Measurements from ENCODE around the gene ACO1. TPM values are rescaled to one million over a fixed set of nuclear protein-coding genes. Genes with fewer than 3 reads are reported as not detected.

ACO1 gene
- total RNA-seq, 1 experiment from 2014 or later: 36.2 TPM

DNA sequence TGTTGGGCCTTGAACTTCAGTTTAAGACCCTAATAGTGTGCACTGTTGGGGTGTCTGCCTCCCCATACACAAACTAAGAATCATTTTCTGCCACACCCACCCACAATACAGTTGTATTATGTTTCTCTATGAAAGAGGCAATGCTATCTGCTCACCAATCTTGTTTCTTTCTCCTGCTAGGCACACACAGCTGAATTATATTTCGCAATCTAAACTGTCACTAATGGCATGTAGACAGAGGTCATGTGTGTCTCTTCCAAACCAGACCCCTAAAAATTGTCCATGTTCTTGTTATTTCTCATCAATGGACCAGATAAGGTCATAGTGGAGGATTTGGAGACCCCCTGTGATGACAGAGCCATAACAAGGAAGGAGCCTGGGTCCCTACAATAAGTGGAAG, 84.3 kb downstream of the ACO1 start:
- Histone ChIP-seq H3K27me3 (ENCODE audit: insufficient read depth, low read length) (no peaks in the 10 kb centered on the region), H3K9me2 (ENCODE audit: insufficient read depth) (no peaks in the 10 kb centered on the region), H3K4me2 (ENCODE audit: low read length) (no peak overlapping the region), H3K4me3 (replicated peaks in 1 of 2; ENCODE audit: low read depth in 1 of 2, low read length in 2 of 2) (no peak overlapping the region), H2AFZ (ENCODE audit: low read depth, low read length, poor library complexity, severe bottlenecking) (no peak overlapping the region), H3K9ac (ENCODE audit: low read length) (no peak overlapping the region), H3K79me2 (ENCODE audit: insufficient read depth, low read length) (no peaks in the 10 kb centered on the region), H3K27ac (ENCODE audit: low read depth, low read length) (no peak overlapping the region), H3K4me1 (ENCODE audit: control insufficient read depth in 1 of 2, insufficient read depth in 2 of 2, low read length in 2 of 2) (no peaks in the 10 kb centered on the region), H3K36me3 (ENCODE audit: control insufficient read depth in 1 of 2, insufficient read depth in 2 of 2, low read length in 2 of 2) (no peaks in the 10 kb centered on the region), H4K20me1 (ENCODE audit: insufficient read depth) (no peaks in the 10 kb centered on the region), H3K9me3 (ENCODE audit: control insufficient read depth in 1 of 2, insufficient read depth in 1 of 2, low read depth in 1 of 2, low read length in 2 of 2) (no peaks in the 10 kb centered on the region)
- ChIA-PET RAD21 (ENCODE audit: low non-redundant PET in 1 of 2, low total read pairs in 2 of 2, uncharacterized antibody in 2 of 2, unreplicated experiment in 2 of 2) (no interaction called here), CTCF (no interaction called here), POLR2A (no interaction called here)
- ATAC-seq (no peak), DNase-seq (ENCODE audit: low read depth, low spot score) (no peak)
- no TSS peak for BruUV-seq (replicated peaks)
- no peak for TF ChIP-seq ELF1 (IDR thresholded peaks at IDR 0.05; ENCODE audit: borderline replicate concordance, low read depth)
- TF ChIP-seq CEBPB (IDR thresholded peaks at IDR 0.05; ENCODE audit: low read depth): no peak
- no peak for TF ChIP-seq ZFX (IDR thresholded peaks at IDR 0.05)
- intact Hi-C loops (cut with micrococcal nuclease): no loop called here

DNA sequence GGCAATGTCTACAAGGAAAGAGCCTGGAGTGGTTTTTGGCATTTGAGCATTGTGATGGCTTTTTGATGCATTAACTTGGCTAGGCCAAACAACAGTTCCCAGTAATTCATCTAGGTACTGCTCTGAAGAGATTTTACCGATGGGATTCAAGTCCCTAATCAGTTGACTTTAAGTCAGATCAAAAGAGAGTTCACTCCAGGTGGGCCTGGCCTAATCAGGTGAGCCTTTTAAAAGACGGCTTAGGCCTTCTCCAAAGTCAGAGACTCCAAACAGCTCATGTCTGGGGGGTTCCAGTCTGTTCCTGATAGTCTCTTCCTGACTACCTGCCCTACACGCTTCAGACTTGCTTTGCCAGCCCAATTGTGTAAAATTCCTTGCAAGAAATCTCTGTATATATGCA, 87.9 kb downstream of the ACO1 start:
- Histone ChIP-seq H3K27ac (ENCODE audit: low read depth, low read length) (no peak overlapping the region), H3K9ac (ENCODE audit: low read length) (no peak overlapping the region), H3K79me2 (ENCODE audit: insufficient read depth, low read length) (no peaks in the 10 kb centered on the region), H3K27me3 (ENCODE audit: insufficient read depth, low read length) (no peaks in the 10 kb centered on the region), H2AFZ (ENCODE audit: low read depth, low read length, poor library complexity, severe bottlenecking) (no peak overlapping the region), H3K4me1 (ENCODE audit: control insufficient read depth in 1 of 2, insufficient read depth in 2 of 2, low read length in 2 of 2) (no peaks in the 10 kb centered on the region), H3K36me3 (ENCODE audit: control insufficient read depth in 1 of 2, insufficient read depth in 2 of 2, low read length in 2 of 2) (peaks cover 0 to 4% of the 10 kb centered on the region in 2 experiments; a peak in 1 of 4 replicates), H4K20me1 (ENCODE audit: insufficient read depth) (no peaks in the 10 kb centered on the region), H3K9me3 (ENCODE audit: control insufficient read depth in 1 of 2, insufficient read depth in 1 of 2, low read depth in 1 of 2, low read length in 2 of 2) (no peaks in the 10 kb centered on the region), H3K4me2 (ENCODE audit: low read length) (no peak overlapping the region), H3K4me3 (replicated peaks in 1 of 2; ENCODE audit: low read depth in 1 of 2, low read length in 2 of 2) (no peak overlapping the region), H3K9me2 (ENCODE audit: insufficient read depth) (no peaks in the 10 kb centered on the region)
- no TSS peak for BruUV-seq (replicated peaks)
- TF ChIP-seq, protein P1, sequence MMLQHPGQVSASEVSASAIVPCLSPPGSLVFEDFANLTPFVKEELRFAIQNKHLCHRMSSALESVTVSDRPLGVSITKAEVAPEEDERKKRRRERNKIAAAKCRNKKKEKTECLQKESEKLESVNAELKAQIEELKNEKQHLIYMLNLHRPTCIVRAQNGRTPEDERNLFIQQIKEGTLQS (IDR thresholded peaks at IDR 0.05): no peak
- TF ChIP-seq POLR2A (IDR thresholded peaks at IDR 0.05; ENCODE audit: borderline replicate concordance, extremely low read depth, insufficient read depth, insufficient read length) (no peak), SIN3A (IDR thresholded peaks at IDR 0.05; ENCODE audit: low read depth) (no peak), EZH2 (IDR thresholded peaks at IDR 0.05) (no peak), YY1 (IDR thresholded peaks at IDR 0.05; ENCODE audit: extremely low read depth, insufficient replicate concordance, low read depth, low read length) (no peak), ZNF274 (IDR thresholded peaks at IDR 0.05; ENCODE audit: low read depth, low read length) (no peak), TCF7L2 (IDR thresholded peaks at IDR 0.05; ENCODE audit: borderline replicate concordance, extremely low read depth, insufficient read depth, insufficient read length) (no peak), POLR2AphosphoS5 (IDR thresholded peaks at IDR 0.05; ENCODE audit: low read depth, low read length) (no peak), SRF (IDR thresholded peaks at IDR 0.05; ENCODE audit: low read depth) (no peak), RAD21 (IDR thresholded peaks at IDR 0.05; ENCODE audit: low read depth) (no peak), EZH2phosphoT487 (IDR thresholded peaks at IDR 0.05; ENCODE audit: borderline replicate concordance) (no peak), EGR1 (IDR thresholded peaks at IDR 0.05; ENCODE audit: low read depth) (no peak)
- TF ChIP-seq, protein P2, sequence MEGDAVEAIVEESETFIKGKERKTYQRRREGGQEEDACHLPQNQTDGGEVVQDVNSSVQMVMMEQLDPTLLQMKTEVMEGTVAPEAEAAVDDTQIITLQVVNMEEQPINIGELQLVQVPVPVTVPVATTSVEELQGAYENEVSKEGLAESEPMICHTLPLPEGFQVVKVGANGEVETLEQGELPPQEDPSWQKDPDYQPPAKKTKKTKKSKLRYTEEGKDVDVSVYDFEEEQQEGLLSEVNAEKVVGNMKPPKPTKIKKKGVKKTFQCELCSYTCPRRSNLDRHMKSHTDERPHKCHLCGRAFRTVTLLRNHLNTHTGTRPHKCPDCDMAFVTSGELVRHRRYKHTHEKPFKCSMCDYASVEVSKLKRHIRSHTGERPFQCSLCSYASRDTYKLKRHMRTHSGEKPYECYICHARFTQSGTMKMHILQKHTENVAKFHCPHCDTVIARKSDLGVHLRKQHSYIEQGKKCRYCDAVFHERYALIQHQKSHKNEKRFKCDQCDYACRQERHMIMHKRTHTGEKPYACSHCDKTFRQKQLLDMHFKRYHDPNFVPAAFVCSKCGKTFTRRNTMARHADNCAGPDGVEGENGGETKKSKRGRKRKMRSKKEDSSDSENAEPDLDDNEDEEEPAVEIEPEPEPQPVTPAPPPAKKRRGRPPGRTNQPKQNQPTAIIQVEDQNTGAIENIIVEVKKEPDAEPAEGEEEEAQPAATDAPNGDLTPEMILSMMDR (IDR thresholded peaks at IDR 0.05 in 2 of 3, conservative IDR thresholded peaks at IDR 0.05 in 1 of 3; ENCODE audit: borderline replicate concordance in 1 of 3, insufficient read depth in 1 of 3, low read depth in 2 of 3, low read length in 2 of 3): no peak
- TF ChIP-seq, protein P3, sequence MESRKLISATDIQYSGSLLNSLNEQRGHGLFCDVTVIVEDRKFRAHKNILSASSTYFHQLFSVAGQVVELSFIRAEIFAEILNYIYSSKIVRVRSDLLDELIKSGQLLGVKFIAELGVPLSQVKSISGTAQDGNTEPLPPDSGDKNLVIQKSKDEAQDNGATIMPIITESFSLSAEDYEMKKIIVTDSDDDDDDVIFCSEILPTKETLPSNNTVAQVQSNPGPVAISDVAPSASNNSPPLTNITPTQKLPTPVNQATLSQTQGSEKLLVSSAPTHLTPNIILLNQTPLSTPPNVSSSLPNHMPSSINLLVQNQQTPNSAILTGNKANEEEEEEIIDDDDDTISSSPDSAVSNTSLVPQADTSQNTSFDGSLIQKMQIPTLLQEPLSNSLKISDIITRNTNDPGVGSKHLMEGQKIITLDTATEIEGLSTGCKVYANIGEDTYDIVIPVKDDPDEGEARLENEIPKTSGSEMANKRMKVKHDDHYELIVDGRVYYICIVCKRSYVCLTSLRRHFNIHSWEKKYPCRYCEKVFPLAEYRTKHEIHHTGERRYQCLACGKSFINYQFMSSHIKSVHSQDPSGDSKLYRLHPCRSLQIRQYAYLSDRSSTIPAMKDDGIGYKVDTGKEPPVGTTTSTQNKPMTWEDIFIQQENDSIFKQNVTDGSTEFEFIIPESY (IDR thresholded peaks at IDR 0.05; ENCODE audit: extremely low read depth, insufficient replicate concordance, low read length): no peak
- TF ChIP-seq, protein P4, sequence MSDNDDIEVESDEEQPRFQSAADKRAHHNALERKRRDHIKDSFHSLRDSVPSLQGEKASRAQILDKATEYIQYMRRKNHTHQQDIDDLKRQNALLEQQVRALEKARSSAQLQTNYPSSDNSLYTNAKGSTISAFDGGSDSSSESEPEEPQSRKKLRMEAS (IDR thresholded peaks at IDR 0.05): no peak
- DNase-seq (ENCODE audit: low read depth, low spot score) (no peak), ATAC-seq (no peak)
- intact Hi-C loops (cut with micrococcal nuclease): no loop called here
- ChIA-PET CTCF (no interaction called here), POLR2A (no interaction called here), RAD21 (ENCODE audit: low non-redundant PET in 1 of 2, low total read pairs in 2 of 2, uncharacterized antibody in 2 of 2, unreplicated experiment in 2 of 2) (no interaction called here)
